Raji (cell line): Measurements from ENCODE around the gene SIT1.

ENCODE experiments used
- POLR2A ChIP-seq: IDR thresholded peaks from 2 replicates; pipeline ENCODE4 v1.6.1; 2011; ENCODE audit warnings: low read depth, low read length, control low read depth; ENCODE audit not compliant: insufficient read depth

SIT1 gene, protein sequence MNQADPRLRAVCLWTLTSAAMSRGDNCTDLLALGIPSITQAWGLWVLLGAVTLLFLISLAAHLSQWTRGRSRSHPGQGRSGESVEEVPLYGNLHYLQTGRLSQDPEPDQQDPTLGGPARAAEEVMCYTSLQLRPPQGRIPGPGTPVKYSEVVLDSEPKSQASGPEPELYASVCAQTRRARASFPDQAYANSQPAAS

DNA sequence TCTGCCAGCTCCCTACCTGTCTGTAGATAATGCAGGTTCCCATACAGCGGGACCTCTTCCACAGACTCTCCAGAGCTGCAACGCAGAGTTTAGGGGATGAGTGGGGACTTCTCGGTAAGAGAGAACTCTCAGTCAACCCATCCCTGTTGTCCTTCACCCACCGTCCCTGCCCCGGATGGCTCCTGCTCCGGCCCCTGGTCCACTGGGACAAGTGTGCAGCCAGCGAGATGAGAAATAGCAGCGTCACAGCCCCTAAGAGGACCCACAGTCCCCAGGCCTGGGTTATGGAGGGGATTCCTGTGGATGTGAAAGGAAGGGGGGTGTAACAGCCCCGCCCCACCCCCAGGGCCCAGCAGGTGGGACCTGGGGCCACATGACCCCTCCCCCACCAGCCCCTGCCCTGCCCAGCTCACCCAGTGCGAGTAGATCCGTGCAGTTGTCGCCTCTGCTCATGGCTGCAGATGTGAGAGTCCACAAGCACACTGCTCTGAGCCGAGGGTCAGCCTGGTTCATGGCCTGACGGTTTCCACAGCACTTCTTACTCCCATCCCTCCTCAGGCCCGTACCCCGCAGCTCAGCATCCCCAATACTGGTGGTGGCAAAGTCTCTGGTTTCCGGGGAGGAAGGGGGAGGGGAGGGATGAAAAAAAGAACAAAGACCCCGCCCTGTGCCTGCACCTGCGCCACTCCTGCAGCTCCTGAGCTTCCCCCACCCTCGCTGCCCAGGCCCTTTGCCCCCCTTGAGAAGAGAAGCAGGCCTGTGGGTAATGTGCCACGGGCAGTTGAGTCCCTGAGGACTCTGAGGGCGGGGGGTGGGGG lies at the start of gene SIT1:
SIT1 (minus strand) TSS at position 591 of the 818 bp plus-strand sequence; CDS start at position 513, 78 bp downstream.
- peak; percentile 75 for TF ChIP-seq POLR2A

DNA sequence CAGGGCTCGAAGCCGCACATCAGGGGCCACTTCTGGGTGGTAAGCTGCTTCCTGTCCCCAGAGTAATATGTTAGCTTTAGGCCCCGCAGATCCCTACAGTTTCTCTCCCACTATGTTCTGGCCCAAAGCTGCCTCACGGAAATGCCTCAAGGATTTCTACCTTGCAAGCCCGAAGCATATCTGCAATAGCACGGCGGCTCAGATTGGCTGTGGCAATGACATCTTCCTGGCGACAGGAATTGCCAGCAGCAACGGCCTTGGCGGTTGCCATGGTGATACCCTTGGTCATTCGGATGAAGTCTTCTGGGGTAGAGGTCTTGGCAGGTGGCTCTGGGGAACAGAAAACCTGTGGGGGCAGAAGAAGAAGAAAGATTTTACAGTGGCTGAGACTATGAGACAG lies 49.3 kb upstream of the SIT1 start:
- no peak for TF ChIP-seq POLR2A

- no peak for TF ChIP-seq POLR2A
Measured at GRCh38 chr9:35698231-35698630, 47.5 kb upstream of the SIT1 start.

GRCh38 chr9:35697486-35697885 lies 46.8 kb upstream of the SIT1 start:
- no peak for TF ChIP-seq POLR2A

- no peak for TF ChIP-seq POLR2A
Measured at GRCh38 chr9:35696520-35697215, 45.9 kb upstream of the SIT1 start.

- TF ChIP-seq POLR2A, result no peak
Measured at GRCh38 chr9:35695943-35696401, 45.2 kb upstream of the SIT1 start.

- TF ChIP-seq POLR2A, result no peak
Measured at GRCh38 chr9:35691757-35692301, 41.1 kb upstream of the SIT1 start.

GRCh38 chr9:35691334-35691650 lies 40.6 kb upstream of the SIT1 start:
- no peak for TF ChIP-seq POLR2A

DNA sequence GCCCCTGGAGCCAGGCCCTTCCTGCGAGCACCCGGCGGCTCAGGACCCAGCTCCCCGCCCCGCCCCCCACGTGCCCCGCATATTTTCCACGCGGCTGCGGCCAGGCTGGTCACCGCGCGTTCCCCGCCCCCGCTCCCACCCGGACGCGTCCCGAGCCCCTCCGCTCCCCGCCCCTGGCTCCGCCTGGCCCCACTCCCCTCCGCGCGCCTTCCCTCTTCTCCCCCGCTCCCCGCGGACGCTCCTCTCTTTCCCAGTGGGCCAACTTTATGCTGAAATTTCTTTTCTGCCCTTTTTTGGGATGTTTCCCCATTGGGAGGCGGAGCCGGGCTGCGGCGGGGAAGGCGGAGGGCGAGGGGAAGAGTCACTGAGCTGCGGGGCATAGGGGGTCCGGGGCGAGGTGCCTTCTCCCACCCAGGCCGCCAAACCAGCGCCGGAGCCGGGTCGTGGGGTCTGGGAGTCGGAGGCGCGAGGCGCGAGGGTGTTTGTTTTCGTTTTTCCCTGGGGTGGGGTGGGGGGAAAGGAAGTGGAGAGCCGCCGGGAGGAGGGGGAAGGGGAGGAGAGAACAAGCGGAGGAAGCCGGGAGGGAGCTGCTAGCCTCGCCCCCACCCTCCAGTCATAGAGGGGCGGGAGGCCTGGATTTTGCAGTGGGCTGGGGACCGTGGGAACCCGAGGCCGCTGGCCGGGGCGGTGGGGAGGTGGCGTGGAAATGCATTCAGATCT lies 40.0 kb upstream of the SIT1 start:
- TF ChIP-seq POLR2A, result no peak

GRCh38 chr9:35690294-35690613 lies 39.5 kb upstream of the SIT1 start:
- no peak for TF ChIP-seq POLR2A

DNA sequence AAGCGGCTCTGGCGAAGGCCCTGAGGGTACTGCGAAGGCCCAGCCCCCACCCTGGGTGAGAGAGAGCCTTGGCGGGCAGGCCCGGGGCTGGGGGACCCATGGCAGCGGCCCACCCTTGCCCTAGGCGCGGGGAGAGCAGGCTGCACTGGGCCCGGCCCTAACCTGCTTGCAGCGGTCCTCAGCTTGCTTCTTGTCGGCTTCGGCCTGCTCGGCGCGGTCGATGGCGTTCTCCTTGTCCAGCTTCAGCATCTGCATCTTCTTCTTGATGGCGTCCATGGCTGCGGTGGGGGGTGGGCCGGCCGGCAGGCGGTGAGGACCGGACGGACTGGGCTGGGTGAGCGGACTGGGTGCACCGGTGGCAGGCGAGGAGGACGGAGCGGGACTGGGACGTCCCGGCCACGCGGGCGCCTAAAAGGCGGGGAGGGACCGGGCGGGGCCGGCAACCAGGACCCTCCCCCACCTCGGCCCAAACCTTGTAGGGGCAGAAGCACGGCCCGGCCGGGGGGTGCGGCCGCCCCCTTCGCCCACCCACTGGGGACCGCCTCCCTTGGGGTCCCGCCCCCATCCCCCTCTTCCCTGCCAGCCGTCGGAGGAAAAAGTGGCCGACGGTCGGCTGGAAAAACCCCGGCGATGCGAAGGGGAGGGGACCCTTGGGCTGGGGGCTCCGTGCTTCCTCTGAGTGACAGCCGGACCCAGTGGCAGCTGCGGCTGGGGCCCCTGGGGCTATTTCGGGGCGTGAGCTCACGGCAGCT lies 39.0 kb upstream of the SIT1 start, which contains the start of gene TPM2:
TPM2 (minus strand) TSS at position 384 of the 752 bp plus-strand sequence; CDS start at position 276, 108 bp downstream.
- no peak for TF ChIP-seq POLR2A

DNA sequence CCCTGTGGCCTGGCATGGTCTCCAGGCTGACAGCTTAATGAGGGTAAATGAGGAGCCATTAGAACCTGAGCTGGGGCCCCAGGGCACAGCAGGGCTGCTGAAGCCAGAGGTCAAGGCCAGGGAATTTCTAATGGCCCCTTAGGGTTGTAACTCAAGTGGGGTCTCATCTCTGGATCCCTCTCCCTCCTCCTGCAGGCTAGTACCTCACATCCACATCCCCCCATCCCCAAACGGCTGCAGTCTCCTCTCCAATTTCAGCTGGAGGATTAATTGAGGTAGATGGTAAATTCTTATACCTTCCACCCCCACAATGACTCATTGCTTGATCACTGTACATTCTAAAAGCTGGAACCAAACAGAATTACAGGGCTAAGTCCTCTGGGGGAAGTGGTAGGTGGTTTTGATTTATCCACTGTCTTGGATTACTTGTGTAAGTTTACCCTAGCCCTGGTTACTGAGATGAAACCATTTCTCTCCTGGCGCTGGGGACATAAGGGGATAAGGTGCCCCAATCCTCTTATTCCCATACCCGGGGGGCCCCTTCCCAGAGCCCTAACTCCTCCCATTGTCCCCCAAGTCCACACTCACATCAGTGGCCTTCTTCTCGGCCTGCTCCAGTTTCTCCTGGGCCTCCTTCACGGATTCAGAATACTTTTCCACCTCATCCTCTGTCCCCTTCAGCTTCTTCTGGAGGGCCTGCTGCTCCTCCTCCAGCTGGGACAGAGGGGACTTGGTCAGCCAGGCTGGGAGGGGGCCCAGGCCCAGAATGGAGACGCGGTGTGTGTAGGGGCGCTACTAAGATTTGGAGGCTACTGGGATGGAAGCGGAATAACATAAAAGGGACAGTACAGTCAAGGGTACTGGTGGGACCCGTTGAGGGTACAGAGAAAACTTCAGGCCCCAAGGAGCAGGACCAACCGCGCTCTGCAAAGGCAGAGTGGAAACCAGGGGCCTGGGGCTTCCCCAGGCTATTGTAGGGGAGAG lies 38.1 kb upstream of the SIT1 start:
- no peak for TF ChIP-seq POLR2A

- no peak for TF ChIP-seq POLR2A
Measured at GRCh38 chr9:35687972-35688557, 37.3 kb upstream of the SIT1 start.
